HAP-1 (cell line): Measurements from ENCODE around the gene KCNQ1.

ENCODE experiments used
- DNase-seq, 2 experiments: peaks; one replicate each; pipeline ENCODE4 v3.0.0-alpha.2; 2016 to 2020; ENCODE audit warnings: low spot score in 2 of 2
- H3K27me3 ChIP-seq: fragments of 250-450 bp; sonication (Bioruptor Pico); 2 replicates; pipeline ENCODE4 v1.5.1; 2020; ENCODE audit warnings: low read depth, mild to moderate bottlenecking, moderate library complexity
- H3K36me3 ChIP-seq: fragments of 250-450 bp; sonication (Bioruptor Pico); replicated peaks from 2 replicates; pipeline ENCODE4 v1.5.1; 2020; ENCODE audit warnings: mild to moderate bottlenecking
- H3K4me1 ChIP-seq: fragments of 250-450 bp; sonication (Bioruptor Pico); 2 replicates; pipeline ENCODE4 v1.5.1; 2020; ENCODE audit warnings: mild to moderate bottlenecking
- H3K4me3 ChIP-seq: fragments of 250-450 bp; sonication (Bioruptor Pico); 2 replicates; pipeline ENCODE4 v1.5.1; 2020; ENCODE audit warnings: mild to moderate bottlenecking, moderate library complexity
- H3K9me3 ChIP-seq: fragments of 250-450 bp; sonication (Bioruptor Pico); 2 replicates; pipeline ENCODE4 v1.5.1; 2020; ENCODE audit warnings: mild to moderate bottlenecking, moderate library complexity
- in situ Hi-C: fragments of 300-500 bp; cut with MboI; formaldehyde crosslinking; loops from 3 replicates; pipeline ENCODE4 v1.14.3; 2020; ENCODE audit warnings: low sequenced_read_pairs, inconsistent platforms, mixed read lengths

KCNQ1 gene

GRCh38 chr11:2752204-2752770, 307.5 kb downstream of the KCNQ1 start:
- Histone ChIP-seq H3K4me3 (no peak overlapping the region), H3K9me3 (no peaks in the 10 kb centered on the region), H3K4me1 (no peaks in the 10 kb centered on the region), H3K36me3 (no peaks in the 10 kb centered on the region), H3K27me3 (no peaks in the 10 kb centered on the region)
- no peak for DNase-seq
- in situ Hi-C loops, result no loop called here

- Histone ChIP-seq H3K36me3 (no peaks in the 10 kb centered on the region), H3K9me3 (no peaks in the 10 kb centered on the region), H3K27me3 (no peaks in the 10 kb centered on the region), H3K4me3 (no peak overlapping the region), H3K4me1 (no peaks in the 10 kb centered on the region)
- no peak for DNase-seq
- in situ Hi-C loops, result no loop called here
These were observed 308.1 kb downstream of the KCNQ1 start for GRCh38 chr11:2752923-2753322.

- in situ Hi-C loops, result no loop called here
- Histone ChIP-seq H3K27me3 (no peaks in the 10 kb centered on the region), H3K4me1 (no peaks in the 10 kb centered on the region)
These were observed 309.2 kb downstream of the KCNQ1 start for GRCh38 chr11:2754008-2754407.

GRCh38 chr11:2755071-2755470, 310.3 kb downstream of the KCNQ1 start:
- Histone ChIP-seq H3K4me1 (no peaks in the 10 kb centered on the region), H3K4me3 (no peak overlapping the region), H3K27me3 (no peaks in the 10 kb centered on the region), H3K36me3 (no peaks in the 10 kb centered on the region), H3K9me3 (no peaks in the 10 kb centered on the region)
- DNase-seq, result no peak
- in situ Hi-C loops, result no loop called here

More at GRCh38 chr11:2754008-2754407, 309.2 kb downstream of the KCNQ1 start:
- H3K36me3 ChIP-seq, result no peaks in the 10 kb centered on the region
- H3K9me3 ChIP-seq, result no peaks in the 10 kb centered on the region
- H3K4me3 ChIP-seq, result no peak overlapping the region
- no peak for DNase-seq

- Histone ChIP-seq H3K4me3 (no peak overlapping the region), H3K27me3 (no peaks in the 10 kb centered on the region), H3K9me3 (no peaks in the 10 kb centered on the region), H3K36me3 (no peaks in the 10 kb centered on the region), H3K4me1 (no peaks in the 10 kb centered on the region)
- in situ Hi-C loops, result no loop called here
- no peak for DNase-seq
These were observed 313.9 kb downstream of the KCNQ1 start for GRCh38 chr11:2758751-2759150.

GRCh38 chr11:2759228-2760195, 314.7 kb downstream of the KCNQ1 start:
- Histone ChIP-seq H3K36me3 (no peaks in the 10 kb centered on the region), H3K4me1 (no peaks in the 10 kb centered on the region), H3K4me3 (no peak overlapping the region), H3K9me3 (no peaks in the 10 kb centered on the region), H3K27me3 (no peaks in the 10 kb centered on the region)
- no peak for DNase-seq
- in situ Hi-C loops, result no loop called here

GRCh38 chr11:2760196-2760871, 315.5 kb downstream of the KCNQ1 start:
- in situ Hi-C loops, result no loop called here
- Histone ChIP-seq H3K9me3 (0 out of 2 replicates have a peak, but pooled peaks cover 1% of the 10 kb centered on the region), H3K4me1 (no peaks in the 10 kb centered on the region), H3K27me3 (no peaks in the 10 kb centered on the region), H3K36me3 (no peaks in the 10 kb centered on the region), H3K4me3 (no peak overlapping the region)
- peak in 1 of 2 experiments; percentile 5 for DNase-seq

- in situ Hi-C loops, result no loop called here
- Histone ChIP-seq H3K27me3 (no peaks in the 10 kb centered on the region), H3K4me3 (no peak overlapping the region), H3K36me3 (no peaks in the 10 kb centered on the region), H3K4me1 (no peaks in the 10 kb centered on the region), H3K9me3 (0 out of 2 replicates have a peak, but pooled peaks cover 2% of the 10 kb centered on the region)
- DNase-seq, result peak in 1 of 2 experiments; percentile 4
These were observed 316.6 kb downstream of the KCNQ1 start for GRCh38 chr11:2761131-2762030.

GRCh38 chr11:2762031-2762380, 317.2 kb downstream of the KCNQ1 start:
- DNase-seq, result no peak
- in situ Hi-C loops, result no loop called here
- Histone ChIP-seq H3K9me3 (0 out of 2 replicates have a peak, but pooled peaks cover 2% of the 10 kb centered on the region), H3K27me3 (no peaks in the 10 kb centered on the region), H3K36me3 (no peaks in the 10 kb centered on the region), H3K4me1 (no peaks in the 10 kb centered on the region), H3K4me3 (no peak overlapping the region)

GRCh38 chr11:2762451-2762850, 317.6 kb downstream of the KCNQ1 start:
- Histone ChIP-seq H3K4me1 (no peaks in the 10 kb centered on the region), H3K27me3 (no peaks in the 10 kb centered on the region), H3K36me3 (no peaks in the 10 kb centered on the region), H3K4me3 (no peak overlapping the region), H3K9me3 (0 out of 2 replicates have a peak, but pooled peaks cover 2% of the 10 kb centered on the region)
- DNase-seq, result no peak
- in situ Hi-C loops, result no loop called here

- in situ Hi-C loops, result no loop called here
- H3K4me1 ChIP-seq, result no peaks in the 10 kb centered on the region
- DNase-seq, result no peak
These were observed 319.2 kb downstream of the KCNQ1 start for GRCh38 chr11:2763984-2764383.

GRCh38 chr11:2765491-2765890, 320.7 kb downstream of the KCNQ1 start:
- H3K27me3 ChIP-seq, result no peaks in the 10 kb centered on the region
- no peaks in the 10 kb centered on the region for H3K36me3 ChIP-seq
- in situ Hi-C loops, result no loop called here
- no peak overlapping the region for H3K4me3 ChIP-seq
- H3K4me1 ChIP-seq, result no peaks in the 10 kb centered on the region
- H3K9me3 ChIP-seq, result 0 out of 2 replicates have a peak, but pooled peaks cover 2% of the 10 kb centered on the region
- DNase-seq, result no peak

More at GRCh38 chr11:2763984-2764383, 319.2 kb downstream of the KCNQ1 start:
- no peak overlapping the region for H3K4me3 ChIP-seq
- no peaks in the 10 kb centered on the region for H3K36me3 ChIP-seq
- H3K9me3 ChIP-seq, result 0 out of 2 replicates have a peak, but pooled peaks cover 2% of the 10 kb centered on the region
- H3K27me3 ChIP-seq, result no peaks in the 10 kb centered on the region

GRCh38 chr11:2766166-2766565, 321.4 kb downstream of the KCNQ1 start:
- Histone ChIP-seq H3K4me3 (no peak overlapping the region), H3K27me3 (no peaks in the 10 kb centered on the region), H3K4me1 (no peaks in the 10 kb centered on the region), H3K9me3 (0 out of 2 replicates have a peak, but pooled peaks cover 2% of the 10 kb centered on the region), H3K36me3 (no peaks in the 10 kb centered on the region)
- no peak for DNase-seq
- in situ Hi-C loops, result no loop called here
